Measurements from ENCODE around the gene KIF23.
"Not testable (repeated sequence)": the region's sequence is repeated elsewhere in the genome, so short reads cannot be mapped to it uniquely, and the experiment has no call there.

KIF23 gene

GRCh38 chr15:69413822-69414700 lies at the start of gene KIF23:
TSS of gene KIF23 (plus strand) at chr15:69414349. CDS start at chr15:69414466, 117 bp downstream.
- DNase-seq = peak; percentile 94

- no peak for DNase-seq
Measured at GRCh38 chr15:69367236-69367635, 46.9 kb upstream of the KIF23 start.

DNA sequence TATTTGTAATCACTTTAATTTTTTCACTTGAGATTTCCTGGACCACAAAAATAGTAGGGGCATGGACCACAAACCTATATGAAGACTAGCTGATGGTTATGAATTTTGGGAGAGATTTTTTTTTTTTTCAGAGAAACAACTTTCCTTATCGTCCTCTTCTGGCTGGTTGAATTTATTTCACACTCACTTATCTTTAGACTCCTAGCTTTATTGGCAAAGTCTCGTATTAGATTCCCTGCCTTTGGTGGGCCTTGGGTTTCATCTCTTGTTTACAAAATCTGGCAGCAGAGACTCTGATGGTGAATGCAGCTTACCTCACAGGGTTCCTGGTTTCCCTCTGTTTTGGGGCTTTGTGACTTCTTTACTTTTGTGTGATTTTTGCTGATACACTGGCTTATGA lies 44.5 kb upstream of the KIF23 start:
- DNase-seq = no peak

GRCh38 chr15:69373406-69373805 lies 40.7 kb upstream of the KIF23 start:
- DNase-seq = no peak

DNA sequence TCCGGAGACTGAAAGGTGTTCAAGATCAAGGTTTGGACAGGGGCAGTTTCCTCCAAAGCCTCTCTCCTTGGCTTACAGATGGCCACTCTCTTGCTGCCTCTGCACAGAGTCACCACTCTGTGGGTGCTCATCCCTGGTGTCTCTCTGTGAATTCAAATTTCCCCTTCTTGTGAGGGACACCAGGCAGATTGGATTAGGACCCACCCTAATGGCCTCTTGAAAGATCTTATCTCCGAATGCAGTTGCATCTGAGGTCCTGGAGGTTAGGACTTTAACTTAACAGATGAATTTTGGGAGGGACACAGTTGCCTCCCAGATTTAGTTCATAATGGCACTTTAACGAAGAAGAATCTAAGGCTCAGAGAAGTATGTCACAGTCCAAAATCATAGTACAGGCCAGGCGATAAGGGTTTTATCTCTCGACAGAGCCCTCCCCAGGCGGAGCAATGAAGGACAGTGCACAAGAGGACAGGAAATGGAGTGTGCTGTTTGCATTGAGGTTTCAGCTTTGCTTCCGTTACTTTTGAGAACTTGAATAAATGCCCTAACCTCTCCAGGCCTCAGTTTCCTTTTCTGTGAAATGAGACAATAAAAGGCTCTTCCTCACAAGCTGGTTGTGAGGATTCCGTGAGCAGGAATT lies 38.9 kb upstream of the KIF23 start:
- DNase-seq = no peak

- DNase-seq = no peak
Measured at GRCh38 chr15:69377216-69377970, 36.8 kb upstream of the KIF23 start.

DNA sequence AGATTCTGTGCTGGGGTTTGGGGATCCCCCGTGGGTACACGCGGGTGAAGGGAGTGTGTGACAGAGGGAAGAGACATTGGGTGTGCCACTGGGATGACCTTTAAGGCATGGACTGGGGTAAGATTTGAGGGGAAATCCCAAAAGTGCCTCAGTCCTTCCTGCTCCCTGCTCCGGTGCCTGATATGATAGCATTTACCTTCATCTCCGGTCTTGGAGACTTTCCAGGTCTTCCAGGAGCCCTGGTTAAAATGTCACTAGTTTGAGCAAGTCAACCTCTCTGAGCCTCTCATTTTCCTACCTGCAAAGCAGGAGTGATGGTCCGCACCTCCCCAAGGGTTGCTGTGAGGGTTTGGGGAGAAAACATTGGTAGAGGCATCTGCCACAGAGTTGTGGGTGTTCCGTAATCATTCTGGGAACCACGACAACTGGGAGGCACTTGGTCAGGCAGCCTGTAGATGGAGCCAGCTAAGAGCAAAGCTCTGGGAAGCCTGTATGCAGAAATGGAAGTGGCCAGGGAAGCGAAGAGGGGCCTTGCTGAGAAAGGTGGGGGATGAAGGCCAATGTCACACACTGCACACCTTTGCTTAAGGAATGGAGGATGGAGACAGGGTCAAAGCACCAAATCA lies 33.9 kb upstream of the KIF23 start:
- no peak for DNase-seq

DNA sequence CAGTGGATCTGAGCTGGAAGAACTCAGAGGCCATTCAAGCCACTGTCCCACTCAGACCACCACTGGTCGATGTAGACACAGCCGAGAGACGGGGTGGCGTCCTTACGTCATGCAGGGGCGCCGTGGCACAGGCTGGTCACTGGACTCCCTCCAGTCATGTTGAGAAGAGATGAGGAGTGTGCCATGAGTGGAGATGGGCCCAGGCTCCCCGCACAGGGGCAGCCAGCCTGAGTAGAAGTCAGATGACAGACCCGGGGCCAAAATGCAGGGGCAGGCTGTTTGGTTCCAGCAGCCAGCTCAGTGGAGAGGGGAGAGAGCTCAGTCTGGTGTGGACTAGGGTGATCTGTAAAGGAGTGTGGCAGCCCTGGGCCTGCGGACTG lies 33.4 kb upstream of the KIF23 start:
- no peak for DNase-seq

DNA sequence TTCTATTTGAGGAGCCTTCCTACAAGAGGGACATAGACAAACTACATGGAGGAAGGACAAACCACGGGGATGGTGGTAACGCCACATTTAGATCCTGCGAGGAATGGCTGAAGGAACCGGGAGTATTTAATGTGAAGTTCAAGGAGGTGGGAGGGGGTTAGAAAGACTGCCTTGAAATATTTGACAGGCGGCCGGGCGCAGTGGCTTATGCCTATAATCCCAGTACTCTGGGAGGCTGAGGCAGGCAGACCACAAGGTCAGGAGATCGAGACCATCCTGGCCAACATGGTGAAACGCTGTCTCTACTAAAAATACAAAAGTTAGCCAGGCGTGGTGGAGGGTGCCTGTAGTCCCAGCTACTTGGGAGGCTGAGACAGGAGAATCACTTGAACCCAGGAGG lies 32.0 kb upstream of the KIF23 start:
- DNase-seq = not testable (repeated sequence)

- not testable (repeated sequence) for DNase-seq
Measured at GRCh38 chr15:69384066-69384465, 30.1 kb upstream of the KIF23 start.

GRCh38 chr15:69384626-69385598 lies 29.2 kb upstream of the KIF23 start:
- no peak for DNase-seq

DNA sequence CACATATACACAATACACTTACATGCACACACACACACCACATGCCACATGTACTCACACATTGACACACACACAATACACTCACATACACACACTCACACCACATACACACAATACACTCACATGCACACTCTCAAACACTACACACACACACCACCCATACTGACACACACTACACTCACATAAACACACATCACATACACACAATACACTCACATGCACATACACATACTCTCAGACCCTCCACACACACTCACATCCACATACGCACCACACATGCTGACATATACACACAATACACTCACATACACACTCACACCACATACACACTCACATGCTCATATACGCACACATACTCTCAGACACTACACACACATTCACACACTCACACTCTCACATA lies 28.3 kb upstream of the KIF23 start:
- DNase-seq = no peak

DNA sequence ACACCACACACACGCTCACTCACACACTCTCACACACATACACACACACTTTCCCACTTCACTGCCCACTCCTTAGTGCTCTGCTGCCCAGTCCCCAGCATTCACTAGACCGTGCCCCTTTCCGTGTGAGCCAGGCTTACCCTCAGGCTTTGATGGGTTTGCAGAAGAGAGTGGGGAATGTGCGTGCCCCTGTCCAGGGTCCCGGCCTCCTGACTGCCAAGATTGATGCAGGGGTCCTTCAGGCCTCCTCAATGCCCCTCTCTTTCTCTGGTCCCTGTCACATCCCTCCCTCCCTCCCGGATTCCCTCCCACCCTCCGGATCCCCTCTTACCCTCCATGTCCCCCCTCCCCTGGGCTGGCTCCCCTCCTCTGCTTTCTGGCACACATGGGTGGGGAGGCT lies 27.9 kb upstream of the KIF23 start:
- DNase-seq = no peak

DNA sequence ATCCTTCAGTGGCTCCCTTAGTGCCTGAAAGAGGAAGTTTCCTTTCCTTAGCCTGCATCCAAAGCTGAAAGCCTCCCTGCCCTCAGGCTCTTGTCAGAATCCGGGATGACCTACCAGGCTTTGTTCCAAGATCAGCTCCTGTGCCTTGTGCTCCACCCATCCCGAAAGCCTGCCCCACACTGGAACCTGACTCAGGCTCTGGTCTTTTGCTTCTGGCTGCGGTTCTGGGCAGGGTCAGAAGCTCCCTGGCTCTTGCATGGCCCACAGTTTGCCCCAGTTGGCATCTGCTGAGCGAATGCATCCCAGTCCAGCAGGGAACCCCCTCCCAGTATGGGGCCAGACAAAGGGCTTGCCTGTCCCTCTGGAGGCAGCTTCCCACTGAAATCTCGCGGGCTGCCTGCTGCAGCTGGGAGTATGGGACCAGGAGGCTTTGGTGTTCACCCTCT lies 25.9 kb upstream of the KIF23 start:
- DNase-seq = no peak

DNA sequence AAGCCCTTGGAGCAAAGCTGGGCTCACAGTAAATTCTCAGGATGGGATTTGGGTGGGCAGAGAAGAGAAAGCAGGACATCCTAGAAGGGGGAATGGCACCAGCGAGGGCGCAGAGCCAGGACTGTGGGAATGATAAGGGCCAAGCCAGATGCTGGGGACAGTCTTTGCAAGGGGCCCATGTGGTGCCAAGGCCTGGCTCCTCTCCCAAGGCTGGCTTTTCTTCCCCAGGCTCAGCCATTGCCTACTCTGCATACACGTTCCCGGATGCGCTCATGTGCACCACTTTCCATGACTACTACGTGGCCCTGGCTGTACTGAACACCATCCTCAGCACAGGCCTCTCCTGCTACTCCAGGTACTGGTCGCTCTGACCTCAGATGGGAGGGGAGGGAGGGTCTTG lies 24.7 kb upstream of the KIF23 start:
- DNase-seq = no peak

GRCh38 chr15:69390575-69390974 lies 23.6 kb upstream of the KIF23 start:
- no peak for DNase-seq

- DNase-seq = no peak
Measured at GRCh38 chr15:69391046-69391757, 22.9 kb upstream of the KIF23 start.

DNA sequence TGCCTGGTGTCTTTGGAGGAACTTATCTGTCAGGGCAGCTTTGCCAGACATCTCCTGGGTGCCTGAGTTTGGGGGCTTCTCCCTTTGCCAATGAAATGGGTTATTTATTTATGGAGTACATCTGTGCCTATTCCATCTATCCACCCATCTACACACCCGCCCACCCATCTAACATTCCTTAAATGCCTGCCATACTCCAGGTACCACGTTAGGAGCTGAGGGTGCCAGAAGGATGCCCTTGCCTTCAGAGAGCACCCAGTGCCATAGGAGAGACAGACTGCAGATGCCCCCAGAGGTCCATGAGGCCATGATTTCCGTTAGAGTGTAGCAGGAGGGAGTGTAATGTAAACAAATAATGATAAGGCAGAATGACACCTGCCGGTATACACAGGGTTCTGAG lies 21.8 kb upstream of the KIF23 start:
- DNase-seq = no peak

GRCh38 chr15:69393831-69394491 lies 20.2 kb upstream of the KIF23 start:
- no peak for DNase-seq

DNA sequence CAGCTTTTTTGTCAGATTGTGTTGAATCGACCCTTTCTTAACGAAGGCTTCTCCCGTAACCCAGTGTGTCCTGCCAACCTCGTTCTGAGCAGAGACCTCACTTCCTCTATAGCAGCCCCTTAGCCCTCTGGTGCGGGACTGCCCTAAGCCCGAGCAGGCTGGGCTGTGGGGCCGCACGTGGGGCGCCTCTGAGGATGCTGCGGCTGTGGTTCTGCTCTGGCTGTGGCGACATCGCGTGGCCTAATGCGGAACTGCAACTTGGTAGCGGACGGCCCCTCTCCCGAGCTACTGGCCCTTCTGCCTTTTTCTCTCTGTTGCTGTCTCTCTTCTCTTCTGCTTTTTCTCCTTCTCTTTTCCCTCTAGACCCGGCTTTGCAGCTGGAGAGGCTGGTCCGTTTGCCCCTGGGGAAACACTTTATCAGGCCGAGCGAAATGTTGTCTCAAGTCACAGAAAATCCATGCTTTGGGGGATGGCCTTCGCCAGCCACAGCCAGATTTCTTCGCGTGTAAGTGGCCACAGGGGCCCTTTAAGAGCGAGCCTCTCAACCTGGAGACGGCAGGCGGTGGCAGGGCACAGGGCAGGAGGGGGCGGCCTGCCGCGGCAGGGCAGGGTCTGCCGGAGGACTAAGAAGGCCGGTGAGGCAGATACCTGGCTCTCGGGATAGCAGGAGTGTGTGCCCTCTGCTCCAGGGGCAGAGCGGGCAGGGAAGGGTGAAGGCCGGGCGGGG lies 19.4 kb upstream of the KIF23 start:
- peak; percentile 89 for DNase-seq

Measured in stimulated activated CD4-positive, alpha-beta T cell treated with anti-CD3 and anti-CD28 coated beads, Interleukin-4, amount 100 ng/mL, for 1 hour (primary cell).